AG08395 (cell line): ENCODE data around the gene GALNT2.

Source experiments
- DNase-seq: peaks from one replicate; pipeline ENCODE4 v3.0.0; 2012; ENCODE audit warnings: mixed read lengths, low spot score

The GALNT2 gene

DNA sequence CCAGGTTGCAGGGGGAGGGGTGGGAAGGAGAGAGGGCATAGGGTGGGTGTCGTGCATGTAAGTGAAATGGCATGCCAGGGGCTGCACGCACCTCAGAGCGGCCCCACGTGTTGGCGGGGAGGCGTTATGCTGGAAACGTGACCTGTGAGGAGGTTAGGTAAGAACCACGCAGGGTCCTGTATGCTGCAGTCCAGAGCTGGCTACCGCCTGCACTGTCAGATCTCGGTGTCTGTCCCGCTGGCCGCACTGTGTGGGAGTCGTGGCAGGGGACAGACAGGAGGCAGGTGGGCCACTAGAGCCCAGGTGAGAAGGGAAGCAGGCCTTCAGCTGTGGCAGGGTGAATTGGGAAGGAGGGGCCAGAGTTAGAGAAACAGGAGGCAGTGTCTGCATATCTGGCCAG, 79.7 kb downstream of the GALNT2 start:
- DNase-seq, result no peak

DNA sequence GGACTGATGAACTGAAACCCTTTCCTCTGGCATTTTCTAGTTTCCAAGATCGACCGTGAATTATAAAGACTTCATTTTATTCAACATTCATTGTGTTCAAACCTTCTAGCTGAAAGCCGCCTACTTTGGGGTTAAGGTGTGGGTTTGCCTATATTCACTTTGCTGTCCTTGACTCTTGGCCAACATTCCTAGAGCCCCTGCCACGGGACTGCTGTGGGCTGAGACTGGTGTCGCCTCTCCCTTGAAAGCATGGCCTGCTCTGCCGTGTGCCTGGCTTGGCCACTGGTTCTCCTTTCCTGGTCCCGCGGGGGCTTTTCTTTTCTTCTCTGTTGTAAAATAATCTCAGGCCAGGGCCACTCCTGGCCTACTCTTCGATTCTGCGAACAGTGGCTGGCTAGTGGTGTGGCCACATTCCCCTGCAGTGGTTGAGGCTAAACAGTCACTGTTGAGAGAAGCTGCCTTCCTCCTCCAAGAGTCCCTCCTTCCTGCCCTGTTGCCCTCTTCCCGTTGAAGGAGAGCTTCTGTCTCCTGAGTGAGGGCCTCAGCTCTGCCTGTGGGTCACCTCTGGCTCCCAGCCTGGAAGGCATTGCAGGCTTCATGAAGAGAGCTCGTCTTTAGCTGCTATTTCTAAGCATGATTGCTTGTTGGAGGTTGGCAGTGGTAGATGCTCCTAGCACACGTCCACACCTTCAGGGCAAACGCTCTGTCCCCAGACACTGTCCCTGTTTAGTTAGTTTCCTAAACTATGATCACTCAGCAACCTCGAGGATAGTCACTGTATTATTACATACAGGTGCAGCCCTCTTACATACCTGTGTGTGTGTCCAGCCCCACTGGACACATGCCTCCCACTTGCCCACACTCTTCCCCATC, 80.5 kb downstream of the GALNT2 start:
- no peak for DNase-seq

DNA sequence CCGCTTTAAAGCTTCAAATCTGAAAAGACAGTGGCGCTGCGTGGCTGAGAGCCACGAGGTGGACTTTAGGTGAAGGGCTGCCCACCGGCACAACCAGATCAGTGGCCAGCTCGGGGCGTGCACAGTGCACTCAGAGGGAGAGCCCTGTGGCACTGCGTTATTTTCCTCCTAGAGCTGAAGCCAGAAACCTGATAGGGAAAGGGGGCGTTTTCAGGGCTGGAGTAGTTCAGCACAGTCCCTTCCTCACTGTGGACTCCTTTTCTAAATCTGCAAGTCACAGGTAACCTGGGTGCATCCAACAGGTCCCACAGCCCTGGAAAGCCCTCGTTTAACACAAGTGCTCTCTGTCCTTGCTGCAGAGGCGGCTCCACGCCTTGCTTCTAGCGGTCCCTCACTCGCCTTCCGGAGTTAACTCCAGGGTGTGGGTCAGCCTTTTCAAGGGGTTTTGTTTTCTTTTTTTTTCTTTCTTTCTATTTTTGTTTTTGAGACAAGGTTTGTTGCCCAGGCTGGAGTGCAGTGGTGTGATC, 81.2 kb downstream of the GALNT2 start:
- DNase-seq, result no peak

DNA sequence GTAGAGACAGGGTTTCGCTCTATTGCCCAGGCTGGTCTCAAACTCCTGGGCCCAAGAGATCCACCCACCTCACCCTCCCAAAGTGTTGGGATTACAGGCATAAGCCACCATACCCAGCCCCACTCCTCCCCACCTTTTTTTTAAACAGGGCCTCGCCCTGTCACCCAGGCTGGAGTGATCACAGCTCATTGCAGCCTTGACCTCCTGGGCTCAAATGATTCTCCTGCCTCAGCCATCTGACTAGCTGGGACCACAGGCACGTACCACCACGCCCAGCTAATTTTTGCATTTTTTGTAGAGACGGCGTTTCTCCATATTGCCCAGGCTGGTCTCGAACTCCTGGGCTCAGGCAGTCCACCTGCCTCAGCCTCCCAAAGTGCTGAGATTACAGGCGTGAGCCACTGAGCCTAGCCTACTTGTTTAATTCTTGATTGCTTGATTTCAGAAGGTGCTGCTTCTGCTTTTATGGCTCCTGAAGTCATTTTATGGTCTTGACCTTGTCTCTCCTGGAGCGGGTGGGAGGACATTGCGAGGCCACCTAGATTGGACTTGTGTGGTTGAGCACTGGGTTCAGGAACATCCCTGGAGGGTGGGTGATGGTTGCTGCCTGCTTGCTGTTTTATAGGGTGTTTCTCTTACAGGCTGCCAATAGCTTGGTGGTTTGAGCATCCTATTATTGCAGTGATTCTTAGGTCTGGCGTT, 81.9 kb downstream of the GALNT2 start:
- no peak for DNase-seq

DNA sequence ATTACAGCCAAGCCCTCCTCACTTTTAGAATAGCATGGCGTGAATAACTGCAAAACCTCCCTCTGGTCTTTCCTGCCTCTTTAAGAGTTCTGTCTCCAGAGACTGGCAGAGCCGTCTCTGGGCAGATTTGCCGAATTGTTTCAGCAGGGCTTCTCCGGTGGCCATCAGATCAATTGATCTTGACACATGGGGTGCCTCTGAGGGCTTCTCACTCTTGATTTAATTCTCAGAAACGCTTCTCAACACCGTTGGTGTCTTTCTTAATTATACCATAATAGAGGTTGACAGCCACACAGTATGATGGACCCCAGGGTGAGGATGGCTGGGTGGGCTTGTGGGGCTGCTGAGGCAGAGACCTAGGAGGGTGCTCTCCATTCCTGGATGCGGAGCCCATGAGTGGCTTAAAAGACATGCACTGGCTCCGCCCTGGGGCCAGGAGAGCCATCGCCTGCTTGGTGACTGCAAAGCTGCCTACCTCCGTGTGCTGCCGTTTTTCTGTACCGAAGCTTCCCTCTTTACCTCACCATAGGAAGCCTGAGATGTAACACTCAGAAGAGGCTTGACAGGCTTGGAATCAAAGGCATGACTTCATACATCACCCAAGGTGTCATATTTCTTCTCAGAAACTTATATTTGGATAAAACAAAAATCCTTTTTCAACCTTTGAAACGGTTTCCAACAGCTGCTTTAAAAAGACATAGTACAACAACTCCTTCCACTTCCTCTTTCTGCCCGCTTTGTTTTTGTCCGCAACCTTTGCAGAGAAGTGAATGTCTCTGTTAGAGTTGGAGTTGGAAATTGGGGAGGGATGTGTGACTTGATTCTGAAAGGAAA, 82.9 kb downstream of the GALNT2 start:
- DNase-seq, result no peak

DNA sequence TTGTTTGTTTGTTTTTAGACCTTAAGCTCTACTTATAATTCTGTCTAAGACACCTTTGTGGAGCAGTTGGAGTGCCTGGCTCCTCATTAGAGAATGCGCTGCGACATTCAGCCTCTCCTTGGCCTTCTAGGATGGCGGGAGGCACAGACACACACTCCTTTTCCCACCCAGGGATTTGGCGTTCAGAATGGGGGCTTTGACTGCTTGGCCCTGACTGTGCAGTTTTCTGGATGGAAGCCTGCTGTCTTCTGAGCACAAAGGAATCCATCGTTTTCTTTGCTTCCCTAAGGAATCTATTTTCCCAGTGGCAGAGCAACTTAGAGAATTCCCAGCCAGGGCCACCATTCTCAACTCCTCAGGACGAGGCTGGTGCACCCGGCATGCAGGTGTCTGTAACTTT, 83.6 kb downstream of the GALNT2 start:
- no peak for DNase-seq

DNA sequence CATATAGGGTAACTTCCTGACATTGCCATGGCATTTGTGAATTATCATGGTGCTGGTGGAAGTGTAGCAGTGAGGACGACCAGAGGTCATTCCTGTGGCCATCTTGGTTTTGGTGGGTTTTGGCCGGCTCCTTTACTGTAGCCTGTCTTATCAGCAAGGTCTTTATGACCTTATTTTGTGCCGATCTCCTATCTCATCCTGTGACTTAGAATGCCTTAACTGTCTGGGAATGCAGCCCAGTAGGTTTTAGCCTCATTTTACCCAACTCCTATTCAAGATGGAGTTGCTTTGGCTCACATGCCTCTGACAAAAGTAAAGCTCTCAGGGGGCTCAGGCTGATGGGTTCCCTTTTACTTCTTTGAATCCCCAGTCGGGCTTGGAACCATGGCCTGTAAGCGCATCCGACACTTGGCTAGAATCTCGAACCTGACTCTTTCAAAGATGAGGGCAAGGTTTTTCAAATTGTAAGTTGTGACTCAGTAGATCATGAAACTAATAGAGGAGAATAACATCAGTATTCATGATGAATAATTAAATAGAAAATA, 85.0 kb downstream of the GALNT2 start:
- no peak for DNase-seq

DNA sequence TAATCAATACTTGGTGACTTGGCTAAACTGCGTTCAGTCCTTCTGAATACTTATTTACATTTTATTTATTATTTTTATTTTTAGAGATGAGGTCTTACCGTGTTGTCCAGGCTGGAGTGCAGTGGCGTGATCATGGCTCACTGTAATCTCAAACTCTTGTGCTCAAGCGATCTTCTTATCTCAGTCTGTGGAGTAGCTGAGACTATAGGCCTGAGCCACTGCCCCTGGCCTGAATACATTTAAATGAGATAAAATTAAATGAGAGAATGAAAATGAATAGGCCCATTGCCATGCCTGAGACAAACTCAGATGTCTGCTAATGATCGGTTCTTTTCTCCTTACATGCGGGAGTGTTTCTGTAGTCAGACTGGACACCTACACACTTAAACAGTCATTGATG, 86.0 kb downstream of the GALNT2 start:
- DNase-seq, result no peak

DNA sequence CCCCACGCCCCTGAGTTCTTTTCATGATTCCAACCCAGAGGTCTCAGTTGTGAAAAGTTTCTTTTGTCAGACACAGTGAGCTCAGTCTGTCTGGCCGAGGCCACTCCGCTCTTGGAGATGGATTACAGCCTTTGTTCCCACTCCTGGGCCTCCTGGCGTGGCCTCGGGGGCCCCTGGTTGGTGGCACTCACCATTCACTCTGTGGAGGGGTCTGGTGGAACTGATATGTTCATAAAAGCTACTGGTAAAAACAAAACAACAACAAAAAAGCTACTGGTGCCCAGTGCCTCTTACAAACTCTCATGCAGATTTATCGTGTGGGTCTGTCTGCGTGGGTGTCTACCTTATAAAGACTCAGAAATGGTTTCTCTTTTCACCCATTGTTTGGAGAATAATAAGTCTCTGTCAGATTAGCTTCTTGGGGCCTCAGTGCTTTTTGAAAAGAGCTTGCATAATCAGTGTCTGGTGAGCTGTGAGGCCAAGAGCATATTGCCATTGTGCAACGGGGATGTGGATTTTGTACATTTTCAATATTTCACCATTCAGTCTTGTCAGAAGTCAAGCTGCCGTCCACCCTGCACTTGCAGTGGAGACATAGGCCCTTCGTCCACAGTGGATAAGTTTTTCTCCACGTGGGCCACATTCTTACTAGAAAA, 86.7 kb downstream of the GALNT2 start:
- no peak for DNase-seq

DNA sequence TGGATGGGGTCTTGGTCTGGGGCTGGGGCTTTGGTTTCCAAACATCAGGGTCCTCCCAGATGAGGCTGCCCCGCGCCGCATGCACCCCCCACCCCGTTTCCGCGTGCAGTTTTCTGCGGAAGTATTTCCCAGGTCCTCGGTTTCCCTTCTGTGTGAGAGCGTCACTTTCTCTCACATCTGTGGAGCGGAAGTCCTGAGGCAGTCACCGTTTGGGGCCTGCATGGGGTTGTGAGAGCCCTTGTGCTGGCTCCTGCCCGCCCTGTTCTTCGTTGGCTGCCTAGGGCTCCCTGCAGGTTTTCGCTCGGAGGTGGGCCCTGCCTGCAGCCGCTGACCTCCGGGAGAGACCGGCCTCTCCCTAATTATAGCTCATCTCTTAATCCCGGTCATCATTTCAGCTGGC, 88.0 kb downstream of the GALNT2 start:
- DNase-seq, result no peak

DNA sequence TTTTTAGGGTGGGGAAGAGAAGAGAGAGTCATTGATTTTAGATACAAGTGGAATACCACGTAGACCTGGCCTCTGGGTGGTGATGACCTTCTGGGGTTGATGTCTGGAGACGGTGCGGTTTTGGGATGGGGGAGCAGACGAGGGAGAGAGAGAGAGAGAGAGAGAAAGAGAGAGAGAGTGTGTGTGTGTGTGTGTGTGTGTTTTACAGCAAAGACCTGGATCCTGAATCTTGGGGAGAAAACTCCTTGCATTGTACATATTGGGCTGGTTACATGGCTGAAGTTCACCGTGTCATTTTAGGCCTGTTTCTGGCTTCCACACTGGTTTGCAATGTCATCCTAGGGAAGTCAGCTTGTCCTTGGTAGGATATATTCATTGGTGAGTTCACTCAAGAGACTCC, 89.0 kb downstream of the GALNT2 start:
- no peak for DNase-seq

DNA sequence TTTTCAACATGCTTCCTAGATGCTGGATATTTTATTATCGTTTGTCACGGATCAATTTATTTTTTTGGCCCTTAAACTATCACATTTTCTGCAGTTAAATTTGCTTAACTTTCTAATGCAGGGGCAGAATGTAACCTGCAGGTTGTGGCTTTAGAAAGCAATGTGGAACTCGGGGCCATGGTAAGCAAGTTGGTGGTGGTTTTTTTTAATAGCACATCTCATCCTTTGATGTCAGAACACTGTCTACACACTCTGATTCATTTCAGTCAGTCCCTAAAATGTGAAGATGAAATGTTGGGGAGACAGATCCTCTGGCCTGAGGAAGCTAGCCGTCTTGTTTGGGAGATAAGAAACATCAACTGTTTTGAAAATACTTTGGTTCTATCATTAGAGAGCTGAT, 89.5 kb downstream of the GALNT2 start:
- no peak for DNase-seq

DNA sequence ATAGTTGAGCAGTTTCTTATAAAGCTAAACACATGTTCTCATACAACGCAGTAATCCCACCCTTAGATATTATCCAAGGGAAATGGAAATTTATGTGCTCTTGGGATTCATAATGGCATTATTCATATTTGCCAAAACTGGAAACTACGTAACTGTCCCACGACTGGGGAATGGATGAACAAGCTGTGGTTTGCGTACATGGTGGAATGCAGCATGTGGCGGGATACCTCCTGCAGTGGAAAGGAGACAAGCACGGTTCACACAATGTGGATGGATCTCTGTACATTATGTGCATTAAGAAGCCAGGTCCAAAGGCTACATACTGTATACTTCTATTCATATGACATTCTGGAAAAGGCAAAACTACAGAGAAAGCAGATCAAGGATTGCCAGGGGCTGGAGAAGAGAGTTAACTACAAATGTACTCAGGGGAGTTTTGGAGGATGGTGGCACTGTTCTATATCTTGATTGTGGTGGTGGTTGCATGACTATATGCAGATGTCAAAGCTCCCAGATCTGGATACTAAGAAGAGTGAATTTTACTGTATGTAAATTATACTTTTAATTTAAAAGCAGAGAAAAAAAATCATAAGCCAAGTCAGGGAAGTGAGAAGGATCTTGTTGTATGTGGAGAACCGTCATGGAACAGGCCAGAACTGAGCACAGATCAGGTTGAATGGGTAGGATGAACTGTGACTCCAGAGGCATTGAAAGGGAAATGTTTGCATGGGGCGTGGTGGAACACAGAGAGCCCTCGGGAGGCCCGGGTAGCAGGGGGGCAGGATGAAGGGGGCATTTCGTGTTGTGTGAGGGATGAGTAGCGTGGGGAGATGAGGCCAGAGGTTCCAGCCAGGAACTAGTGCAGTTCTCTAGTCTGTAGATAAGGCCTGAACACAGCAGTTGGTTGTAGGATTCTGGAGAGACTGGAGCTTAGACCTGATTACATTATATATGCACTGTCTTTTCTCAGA, 90.7 kb downstream of the GALNT2 start:
- DNase-seq, result no peak

DNA sequence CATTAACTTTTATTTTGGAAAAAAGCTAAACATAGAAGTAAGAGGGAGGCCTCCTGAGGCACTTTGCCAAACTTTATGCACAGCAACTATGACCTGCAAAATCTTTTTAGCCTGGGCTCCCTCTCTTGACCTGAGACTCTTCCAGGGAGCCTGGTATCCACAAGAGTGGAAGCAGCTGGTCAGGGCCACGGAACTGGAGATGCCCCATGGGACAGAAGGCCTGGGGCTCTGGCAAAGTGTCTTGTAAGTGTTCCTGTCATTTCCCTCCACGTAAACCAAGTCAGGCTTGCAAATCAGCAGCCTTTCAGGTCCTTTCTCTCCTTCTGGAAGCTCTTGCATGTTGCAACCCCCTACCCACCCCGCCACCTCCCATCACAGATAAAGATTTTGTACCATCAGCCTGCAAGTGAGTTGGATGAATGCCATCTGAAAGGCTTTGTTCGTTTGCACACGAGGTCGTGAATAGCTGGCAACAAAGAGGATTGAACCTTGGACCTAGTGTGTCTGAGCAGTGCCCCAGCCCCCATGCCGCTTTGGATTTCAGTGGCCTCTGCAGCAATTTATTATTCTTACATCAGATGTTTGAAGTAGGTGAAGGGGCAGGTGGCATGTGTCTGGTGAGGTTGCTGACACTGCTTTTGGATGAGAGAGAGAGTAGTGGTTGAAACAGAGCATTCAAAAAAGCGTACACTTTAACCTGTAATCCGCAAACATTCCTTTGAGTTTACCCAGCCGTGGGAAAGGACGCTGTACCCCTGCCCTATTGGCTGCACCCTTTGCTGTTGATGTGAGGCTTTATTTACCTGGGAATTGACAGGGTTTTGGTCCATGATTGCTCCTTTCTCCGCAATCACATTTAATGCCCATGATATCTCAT, 91.6 kb downstream of the GALNT2 start:
- no peak for DNase-seq

DNA sequence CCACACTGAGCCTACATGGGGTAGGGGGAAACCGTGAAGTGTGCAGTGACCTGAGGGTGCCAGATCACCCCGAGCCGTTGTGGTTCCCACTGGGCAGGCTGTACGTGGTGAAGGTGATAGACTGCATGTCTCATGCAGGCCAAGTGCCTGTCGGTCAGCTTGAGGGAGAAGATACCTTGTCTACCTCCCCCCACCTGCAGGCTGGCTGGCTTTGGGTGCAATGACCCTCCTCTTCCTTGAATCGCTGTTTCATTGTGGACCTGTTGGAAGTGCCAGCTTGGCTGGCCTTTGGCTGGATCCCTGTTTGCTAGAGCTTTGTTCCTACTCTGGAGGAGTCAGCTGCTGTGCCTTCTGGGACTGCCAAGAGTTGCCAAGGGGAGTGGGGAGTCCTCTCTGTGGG, 92.5 kb downstream of the GALNT2 start:
- no peak for DNase-seq

DNA sequence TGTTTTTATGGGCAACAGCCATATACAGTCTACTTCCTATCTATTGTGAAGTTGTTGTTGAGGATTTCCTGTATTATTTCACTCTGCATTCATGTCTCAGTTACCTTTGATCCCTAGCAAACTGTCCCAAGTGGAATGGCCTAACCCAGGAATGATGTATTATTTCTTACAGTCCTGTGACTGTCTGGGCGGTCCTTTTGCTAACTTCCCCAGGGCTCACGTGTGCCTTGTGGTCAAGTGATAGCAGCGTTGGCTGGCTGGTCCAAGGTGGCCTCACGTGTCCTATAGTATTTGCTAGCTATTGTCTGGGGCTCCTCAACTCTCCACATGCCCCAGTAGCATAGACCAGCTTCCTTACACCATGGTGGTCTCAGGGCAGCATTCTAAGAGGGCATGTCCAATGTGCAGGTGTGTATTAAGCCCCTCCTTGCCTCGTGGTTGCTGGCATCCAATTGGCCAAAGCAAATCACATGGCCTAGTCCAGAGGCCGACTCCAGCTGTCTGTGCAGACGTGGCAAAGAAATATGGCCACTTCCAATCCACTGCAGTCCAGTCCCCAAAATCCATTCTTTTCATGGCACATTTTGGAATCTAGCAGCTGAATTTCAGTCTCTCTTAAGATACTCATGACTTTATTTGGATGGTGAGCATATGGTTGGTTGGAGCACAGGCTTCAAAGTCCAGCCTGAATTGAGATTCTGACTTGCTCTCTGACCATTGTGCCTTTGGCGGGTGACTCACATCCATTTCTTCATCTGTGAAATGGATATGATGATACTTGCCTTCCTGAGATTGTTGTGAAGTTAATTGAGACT, 94.1 kb downstream of the GALNT2 start:
- DNase-seq, result no peak

DNA sequence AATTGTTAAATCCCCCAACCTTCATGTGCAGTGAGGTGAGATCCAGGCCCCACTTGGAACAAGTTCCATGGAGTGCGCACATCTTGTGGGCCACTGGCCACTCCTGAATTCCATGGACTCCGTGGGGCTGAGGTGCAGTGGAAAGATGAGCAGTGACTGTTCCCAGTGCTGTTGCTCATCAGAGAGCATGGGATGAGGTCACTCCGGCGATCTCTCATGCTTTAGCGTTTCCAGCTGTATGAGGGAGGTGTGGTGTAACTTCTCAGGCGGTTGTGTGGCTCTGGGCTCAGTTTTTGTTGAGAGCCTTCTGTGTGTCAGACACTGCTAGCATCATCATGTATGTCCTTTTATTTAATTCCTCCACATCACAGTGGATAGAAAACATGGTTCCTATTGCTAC, 96.2 kb downstream of the GALNT2 start:
- DNase-seq, result peak; percentile 97

DNA sequence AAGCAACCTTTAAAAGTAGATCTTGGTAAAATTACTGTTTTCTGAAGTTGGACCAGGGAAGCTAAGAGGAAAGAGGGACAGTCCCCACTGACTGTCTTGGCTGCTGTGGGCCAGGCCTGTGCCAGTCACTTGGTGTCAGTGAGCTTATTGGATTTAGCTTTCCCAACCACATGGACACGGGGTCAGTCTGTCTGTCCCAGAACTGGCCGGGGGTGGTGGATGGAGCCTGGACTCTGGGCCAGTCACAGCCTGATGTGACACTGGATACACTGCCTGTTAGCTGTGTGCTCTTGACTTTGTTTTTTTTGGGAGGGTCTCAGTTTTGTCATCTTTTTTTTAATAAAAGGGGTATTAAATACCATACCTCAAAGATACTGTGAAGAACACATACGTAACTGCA, 96.7 kb downstream of the GALNT2 start:
- DNase-seq, result no peak

DNA sequence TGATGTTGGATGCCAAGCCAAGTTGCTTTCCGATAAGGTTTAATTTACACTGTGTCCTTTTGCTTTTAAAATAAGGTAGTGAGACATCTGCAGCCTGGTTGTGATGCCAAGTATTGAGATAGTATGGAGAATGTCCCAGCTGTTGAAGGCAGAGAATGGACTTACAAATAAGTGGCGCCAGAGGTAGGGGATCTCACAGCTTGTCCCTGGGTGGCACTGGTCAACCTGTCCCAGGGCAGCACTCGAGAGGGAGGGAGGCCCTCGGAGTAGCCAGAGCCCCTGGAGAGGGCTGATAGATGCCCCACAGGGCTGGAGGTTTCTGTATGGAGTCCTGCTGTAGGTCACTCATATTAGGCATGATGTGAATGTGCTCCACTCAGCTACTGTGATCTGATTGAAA, 98.5 kb downstream of the GALNT2 start:
- DNase-seq, result no peak
